ENCODE measurements around the gene KIF12. TPM values are rescaled to one million over a fixed set of nuclear protein-coding genes. Genes with fewer than 3 reads are reported as not detected.

The KIF12 gene
- total RNA-seq, 1 donor from 2014 or later, result not detected

- intact Hi-C loops (cut with DNase I), result no loop called here
- H3K27ac ChIP-seq, result no peak overlapping the region
- H3K9me3 ChIP-seq, result no peaks in the 10 kb centered on the region
- no peak for TF ChIP-seq CTCF (IDR thresholded peaks at IDR 0.05)
- H3K4me1 ChIP-seq, result peaks cover 0 to 21% of the 10 kb centered on the region in 2 donors
- DNase-seq (ENCODE audit: low spot score in 2 of 2), result no peak
- H3K4me3 ChIP-seq, result no peak overlapping the region
- no peaks in the 10 kb centered on the region for H3K27me3 ChIP-seq
- no peaks in the 10 kb centered on the region for H3K36me3 ChIP-seq
These were observed 18.5 kb upstream of the KIF12 start for GRCh38 chr9:114117614-114117995.

GRCh38 chr9:114116126-114116747 lies 17.1 kb upstream of the KIF12 start:
- intact Hi-C loops (cut with DNase I), result no loop called here
- no peak overlapping the region for H3K27ac ChIP-seq
- no peaks in the 10 kb centered on the region for H3K27me3 ChIP-seq
- no peaks in the 10 kb centered on the region for H3K9me3 ChIP-seq
- H3K4me1 ChIP-seq, result peaks cover 0 to 23% of the 10 kb centered on the region in 2 donors
- H3K36me3 ChIP-seq, result no peaks in the 10 kb centered on the region
- TF ChIP-seq CTCF (IDR thresholded peaks at IDR 0.05), result no peak
- no peak for DNase-seq (ENCODE audit: low spot score in 2 of 2)
- no peak overlapping the region for H3K4me3 ChIP-seq

GRCh38 chr9:114115654-114116125 lies 16.6 kb upstream of the KIF12 start:
- H3K27ac ChIP-seq, result no peak overlapping the region
- H3K4me3 ChIP-seq, result no peak overlapping the region
- DNase-seq (ENCODE audit: low spot score in 2 of 2), result no peak
- intact Hi-C loops (cut with DNase I), result no loop called here
- H3K27me3 ChIP-seq, result no peaks in the 10 kb centered on the region
- H3K4me1 ChIP-seq, result peaks cover 0 to 23% of the 10 kb centered on the region in 2 donors
- TF ChIP-seq CTCF (IDR thresholded peaks at IDR 0.05), result no peak
- H3K9me3 ChIP-seq, result no peaks in the 10 kb centered on the region
- H3K36me3 ChIP-seq, result no peaks in the 10 kb centered on the region

- intact Hi-C loops (cut with DNase I), result no loop called here
- TF ChIP-seq CTCF (IDR thresholded peaks at IDR 0.05), result no peak
- Histone ChIP-seq H3K36me3 (no peaks in the 10 kb centered on the region), H3K4me1 (peaks cover 0 to 23% of the 10 kb centered on the region in 2 donors), H3K27me3 (no peaks in the 10 kb centered on the region), H3K27ac (no peak overlapping the region), H3K9me3 (no peaks in the 10 kb centered on the region), H3K4me3 (no peak overlapping the region)
- DNase-seq (ENCODE audit: low spot score in 2 of 2), result no peak
These were observed 15.3 kb upstream of the KIF12 start for GRCh38 chr9:114114364-114114763.

GRCh38 chr9:114112778-114113584 lies 13.9 kb upstream of the KIF12 start:
- H3K27ac ChIP-seq, result peak overlapping the region in 1 of 2 donors; percentile 16
- no peaks in the 10 kb centered on the region for H3K9me3 ChIP-seq
- no peaks in the 10 kb centered on the region for H3K27me3 ChIP-seq
- intact Hi-C loops (cut with DNase I), result no loop called here
- peak in 1 of 2 donors; percentile 92 for DNase-seq (ENCODE audit: low spot score in 2 of 2)
- peaks cover 0 to 23% of the 10 kb centered on the region in 2 donors for H3K4me1 ChIP-seq
- no peak overlapping the region for H3K4me3 ChIP-seq
- H3K36me3 ChIP-seq, result no peaks in the 10 kb centered on the region
- no peak for TF ChIP-seq CTCF (IDR thresholded peaks at IDR 0.05)

All from ascending aorta (tissue), 2 donors.